Endothelial cell of umbilical vein (primary cell): ENCODE data around the gene ZNRD2.

ENCODE experiments used
- CTCF ChIP-seq, 2 donors: IDR thresholded peaks; 1 replicate in 1 of 2; 2 replicates in 1 of 2; pipeline ENCODE4 v1.5.1; 2011; ENCODE audit warnings: low read length in 2 of 2, mild to moderate bottlenecking in 2 of 2, moderate library complexity in 2 of 2, control low read depth in 1 of 2, inconsistent platforms in 1 of 2, low read depth in 1 of 2; ENCODE audit not compliant: insufficient read depth in 1 of 2; ENCODE audit errors: extremely low read depth in 1 of 2
- EZH2 ChIP-seq: IDR thresholded peaks from 2 replicates; pipeline ENCODE4 v1.6.1; 2012; ENCODE audit warnings: borderline replicate concordance, low read depth, mild to moderate bottlenecking, moderate library complexity, low read length, inconsistent platforms; ENCODE audit not compliant: severe bottlenecking
- GATA2 ChIP-seq: IDR thresholded peaks from 2 replicates; pipeline ENCODE4 v1.7.0; 2011; ENCODE audit warnings: low read depth, mild to moderate bottlenecking, moderate library complexity, mixed read lengths, low read length; ENCODE audit not compliant: insufficient read length, insufficient read depth
- POLR2A ChIP-seq: IDR thresholded peaks from 2 replicates; pipeline ENCODE4 v1.6.1; 2012; ENCODE audit warnings: low read depth, mild to moderate bottlenecking, control low read depth, low read length
- POLR2AphosphoS5 ChIP-seq: IDR thresholded peaks from 2 replicates; pipeline ENCODE4 v1.6.1; 2012; ENCODE audit warnings: low read depth, mild to moderate bottlenecking, control low read depth, low read length, moderate library complexity; ENCODE audit not compliant: insufficient read depth

GRCh38 chr11:65554057-65554818 lies 16.0 kb upstream of the ZNRD2 start:
- no peak for TF ChIP-seq POLR2AphosphoS5
- no peak for TF ChIP-seq CTCF (IDR thresholded peaks at IDR 0.05; ENCODE audit: extremely low read depth in 1 of 2, insufficient read depth in 1 of 2, low read depth in 1 of 2, low read length in 2 of 2)
- TF ChIP-seq POLR2A, result no peak
- no peak for TF ChIP-seq GATA2
- TF ChIP-seq EZH2, result no peak
